Endothelial cell of umbilical vein (primary cell): ENCODE results near the gene KHDC3L.

Experiments used
- EZH2 ChIP-seq: IDR thresholded peaks from 2 replicates; pipeline ENCODE4 v1.6.1; 2012; ENCODE audit warnings: borderline replicate concordance, low read depth, mild to moderate bottlenecking, moderate library complexity, low read length, inconsistent platforms; ENCODE audit not compliant: severe bottlenecking
- GATA2 ChIP-seq: IDR thresholded peaks from 2 replicates; pipeline ENCODE4 v1.7.0; 2011; ENCODE audit warnings: low read depth, mild to moderate bottlenecking, moderate library complexity, mixed read lengths, low read length; ENCODE audit not compliant: insufficient read length, insufficient read depth
- JUN ChIP-seq: IDR thresholded peaks from 2 replicates; pipeline ENCODE4 v1.6.1; 2011; ENCODE audit warnings: borderline replicate concordance, low read depth; ENCODE audit not compliant: insufficient read length, insufficient read depth
- MAX ChIP-seq: IDR thresholded peaks from 2 replicates; pipeline ENCODE4 v1.6.1; 2011; ENCODE audit not compliant: insufficient read depth, insufficient read length
- MYC ChIP-seq: IDR thresholded peaks from one replicate; pipeline ENCODE4 v1.6.1; 2011; ENCODE audit warnings: mild to moderate bottlenecking, low read depth, low read length
- POLR2A ChIP-seq: IDR thresholded peaks from 2 replicates; pipeline ENCODE4 v1.6.1; 2012; ENCODE audit warnings: low read depth, mild to moderate bottlenecking, control low read depth, low read length
- POLR2AphosphoS5 ChIP-seq: IDR thresholded peaks from 2 replicates; pipeline ENCODE4 v1.6.1; 2012; ENCODE audit warnings: low read depth, mild to moderate bottlenecking, control low read depth, low read length, moderate library complexity; ENCODE audit not compliant: insufficient read depth
- TF ChIP-seq, protein P1 (sequence below), 2 donors: IDR thresholded peaks; 1 replicate in 1 of 2; 2 replicates in 1 of 2; pipeline ENCODE4 v1.5.1; 2011; ENCODE audit warnings: low read length in 2 of 2, mild to moderate bottlenecking in 2 of 2, moderate library complexity in 2 of 2, control low read depth in 1 of 2, inconsistent platforms in 1 of 2, low read depth in 1 of 2; ENCODE audit not compliant: insufficient read depth in 1 of 2; ENCODE audit errors: extremely low read depth in 1 of 2

GRCh38 chr6:73394577-73395354, 32.3 kb downstream of the KHDC3L start, which contains the start of gene DDX43:
- TF ChIP-seq MAX (no peak), POLR2A (no peak), JUN (no peak), EZH2 (no peak), POLR2AphosphoS5 (no peak), GATA2 (no peak), MYC (no peak)
- TF ChIP-seq, protein P1, sequence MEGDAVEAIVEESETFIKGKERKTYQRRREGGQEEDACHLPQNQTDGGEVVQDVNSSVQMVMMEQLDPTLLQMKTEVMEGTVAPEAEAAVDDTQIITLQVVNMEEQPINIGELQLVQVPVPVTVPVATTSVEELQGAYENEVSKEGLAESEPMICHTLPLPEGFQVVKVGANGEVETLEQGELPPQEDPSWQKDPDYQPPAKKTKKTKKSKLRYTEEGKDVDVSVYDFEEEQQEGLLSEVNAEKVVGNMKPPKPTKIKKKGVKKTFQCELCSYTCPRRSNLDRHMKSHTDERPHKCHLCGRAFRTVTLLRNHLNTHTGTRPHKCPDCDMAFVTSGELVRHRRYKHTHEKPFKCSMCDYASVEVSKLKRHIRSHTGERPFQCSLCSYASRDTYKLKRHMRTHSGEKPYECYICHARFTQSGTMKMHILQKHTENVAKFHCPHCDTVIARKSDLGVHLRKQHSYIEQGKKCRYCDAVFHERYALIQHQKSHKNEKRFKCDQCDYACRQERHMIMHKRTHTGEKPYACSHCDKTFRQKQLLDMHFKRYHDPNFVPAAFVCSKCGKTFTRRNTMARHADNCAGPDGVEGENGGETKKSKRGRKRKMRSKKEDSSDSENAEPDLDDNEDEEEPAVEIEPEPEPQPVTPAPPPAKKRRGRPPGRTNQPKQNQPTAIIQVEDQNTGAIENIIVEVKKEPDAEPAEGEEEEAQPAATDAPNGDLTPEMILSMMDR (IDR thresholded peaks at IDR 0.05; ENCODE audit: extremely low read depth in 1 of 2, insufficient read depth in 1 of 2, low read depth in 1 of 2, low read length in 2 of 2), result no peak
